ENCODE results near the gene OR10T2.
"Not testable (repeated sequence)": the region's sequence is repeated elsewhere in the genome, so short reads cannot be mapped to it uniquely, and the experiment has no call there.

OR10T2 gene

GRCh38 chr1:158355773-158356285 is 43.4 kb downstream of the OR10T2 start:
- no peak for DNase-seq (ENCODE audit: low spot score)

GRCh38 chr1:158354255-158354654 is 45.0 kb downstream of the OR10T2 start:
- DNase-seq (ENCODE audit: low spot score): no peak

- no peak for DNase-seq (ENCODE audit: low spot score)
These were observed 45.8 kb downstream of the OR10T2 start, which contains the start of gene CD1E for GRCh38 chr1:158353303-158354075. CD1E (plus strand) TSS chr1:158353894; CDS start chr1:158353989, 95 bp downstream.

GRCh38 chr1:158348946-158349345 is 50.3 kb downstream of the OR10T2 start:
- DNase-seq (ENCODE audit: low spot score): not testable (repeated sequence)

Measured in RKO (cell line).